ENCODE results near the gene SLC43A1.

SLC43A1 gene

DNA sequence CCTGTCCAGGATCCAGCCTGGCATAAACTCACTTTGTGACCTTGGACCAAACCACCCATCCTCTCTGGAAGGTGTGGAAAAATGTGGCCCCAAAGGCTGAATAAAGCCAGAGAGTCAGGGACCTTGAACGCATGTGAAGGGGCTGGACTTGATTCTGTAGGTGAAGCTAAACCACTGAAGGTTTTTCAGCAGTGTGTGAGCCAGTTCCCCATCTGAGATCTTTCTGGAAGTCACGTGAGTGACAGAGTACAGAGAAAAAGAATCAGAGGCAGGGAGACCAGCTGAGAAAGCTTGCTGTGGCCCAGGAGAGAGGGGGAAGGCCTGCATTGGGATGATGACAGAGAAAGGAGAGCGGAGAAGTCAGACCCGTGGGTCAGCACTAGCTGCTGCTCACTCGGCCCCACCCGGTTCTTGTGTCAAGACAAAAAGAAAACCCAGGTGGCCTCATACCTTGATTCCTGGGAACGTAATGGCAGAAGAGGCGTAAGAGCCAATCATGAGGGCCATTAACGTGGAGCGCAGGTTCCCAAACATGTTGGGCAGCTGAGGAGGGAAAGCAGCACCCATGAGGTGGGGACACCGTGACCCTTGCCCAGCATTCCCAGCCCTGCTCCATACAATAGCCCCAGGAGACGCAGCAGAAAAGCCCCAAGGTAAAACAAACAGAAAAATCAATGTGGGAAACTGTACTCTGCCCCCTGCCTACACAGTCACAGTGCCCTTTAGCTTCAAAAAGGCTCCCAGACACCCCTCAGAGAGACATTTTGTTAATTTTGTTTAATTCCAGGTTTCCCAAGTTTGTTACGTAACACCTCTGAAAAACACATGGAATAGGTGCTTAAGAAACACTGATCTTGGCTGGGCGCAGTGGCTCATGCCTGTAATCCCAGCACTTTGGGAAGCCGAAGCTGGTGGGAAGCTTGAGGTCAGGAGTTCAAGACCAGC, 17.9 kb downstream of the SLC43A1 start:
- DNase-seq = no peak

- no peak for DNase-seq
Observed at GRCh38 chr11:57496109-57496820, 19.2 kb downstream of the SLC43A1 start.

DNA sequence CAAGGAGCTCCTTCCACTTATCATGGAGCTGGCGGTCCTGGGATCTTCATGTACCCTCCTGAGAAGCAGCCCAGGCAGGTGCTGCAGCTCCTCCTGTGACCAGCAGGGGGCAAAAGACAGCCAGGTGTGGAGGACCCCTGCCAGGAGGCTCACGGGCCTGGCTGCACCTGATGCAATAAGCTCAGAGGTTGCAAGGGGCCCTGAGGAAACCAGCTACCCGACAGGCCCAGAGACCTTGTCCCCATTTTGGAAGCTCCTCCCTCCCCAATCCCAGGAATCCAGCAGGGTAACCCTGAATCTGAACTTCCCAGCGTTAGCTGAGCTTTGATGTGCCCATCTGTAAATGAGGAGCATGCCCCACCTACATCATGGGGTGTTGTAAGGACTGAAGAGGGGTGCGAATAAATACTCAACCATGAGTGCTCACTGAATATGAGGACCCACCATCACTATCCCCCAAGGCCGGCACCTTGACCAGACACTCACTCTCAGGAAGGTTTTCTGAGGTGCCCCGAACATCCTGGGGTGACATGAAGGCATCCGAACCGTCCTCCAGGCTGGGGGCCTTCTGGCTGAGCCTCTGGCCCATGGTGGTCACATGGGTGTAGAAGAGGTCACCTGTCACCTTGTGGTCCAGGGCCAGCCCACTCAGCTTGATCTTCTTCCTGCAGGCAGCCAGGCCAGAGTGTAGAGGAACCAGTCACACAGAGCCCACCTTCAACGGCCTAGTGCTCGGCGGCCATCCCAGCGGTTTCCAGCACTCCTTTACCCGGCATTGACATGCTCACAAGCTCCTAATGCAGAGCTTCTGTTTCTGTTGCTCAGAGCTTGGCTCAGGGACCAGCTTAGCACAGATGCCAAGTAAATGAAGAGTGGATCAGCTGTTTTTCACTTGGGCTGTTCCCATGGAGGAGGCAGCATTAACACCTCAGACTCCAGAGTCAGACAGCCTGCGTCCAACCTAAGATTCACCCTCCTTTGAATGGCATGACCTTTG, 21.7 kb downstream of the SLC43A1 start:
- peak; percentile 62 for DNase-seq

DNA sequence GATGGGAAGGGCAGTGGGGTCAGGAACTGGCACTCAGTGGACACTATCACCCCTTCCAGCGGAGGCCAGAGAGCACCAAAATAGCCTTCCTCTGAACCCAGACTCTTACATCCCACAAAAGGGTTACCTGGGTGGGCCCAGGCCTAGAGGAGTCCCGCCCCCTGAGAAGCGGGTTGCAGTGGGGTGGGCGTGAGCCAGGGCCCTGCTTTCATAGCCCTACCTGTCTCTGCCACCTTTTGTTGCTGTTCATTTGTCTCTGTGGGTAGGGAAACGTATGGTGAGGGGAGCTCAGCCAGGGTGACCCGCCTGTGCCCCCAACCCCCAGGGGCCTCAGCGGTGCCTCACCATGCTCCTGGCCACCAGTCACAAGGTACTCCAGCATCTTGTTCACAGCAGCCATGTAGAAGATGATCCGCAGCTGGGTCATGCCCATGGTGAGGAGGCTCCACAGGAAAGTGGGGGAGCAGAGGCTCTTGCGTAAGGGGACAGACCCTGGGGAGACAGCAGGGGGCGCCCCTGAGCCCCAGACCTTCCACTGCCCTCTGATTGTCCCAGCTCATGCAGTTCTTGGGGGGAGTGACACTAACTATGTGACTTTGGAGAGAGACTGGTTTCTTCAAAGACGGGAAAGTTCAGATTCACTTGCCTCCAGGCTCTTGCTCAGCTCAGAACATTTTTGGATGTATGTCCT, 24.0 kb downstream of the SLC43A1 start:
- peak; percentile 12 for DNase-seq

DNA sequence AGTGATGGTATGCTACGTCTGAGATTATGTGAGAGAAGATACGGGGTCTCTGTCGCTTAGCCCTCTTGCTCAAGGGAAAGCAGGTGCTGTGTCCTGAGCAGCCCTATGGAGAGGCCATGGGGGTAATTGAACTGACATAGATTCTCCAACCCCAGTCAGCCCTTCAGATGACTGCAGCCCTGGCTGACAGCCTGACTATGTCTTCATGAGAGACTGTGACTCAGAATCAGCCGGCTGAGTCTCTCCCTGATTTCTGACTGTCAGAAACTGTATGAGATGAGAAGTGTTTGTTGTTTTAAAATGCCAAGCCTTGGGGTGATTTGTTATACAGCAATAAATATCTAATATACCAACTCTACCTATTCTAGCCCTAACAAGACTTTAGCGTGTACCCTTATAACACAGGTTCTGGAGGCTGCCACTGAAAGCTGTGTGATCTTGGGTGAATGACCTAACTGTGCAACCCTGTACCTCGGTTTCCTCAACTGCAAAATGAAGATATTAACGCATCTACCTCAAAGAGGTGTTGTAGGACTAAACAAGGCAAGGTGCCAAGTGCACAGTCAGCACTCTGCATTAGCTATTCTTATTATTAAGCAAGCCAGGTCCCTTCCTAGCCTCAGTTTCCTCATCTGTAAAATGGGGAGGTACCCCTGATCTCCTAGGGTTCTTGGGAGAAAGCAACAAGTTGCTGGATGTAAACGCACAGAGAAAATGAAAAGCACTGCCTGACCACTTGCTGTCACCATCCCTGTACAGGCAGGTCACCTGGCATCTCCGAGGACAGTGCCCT, 24.9 kb downstream of the SLC43A1 start:
- no peak for DNase-seq

DNA sequence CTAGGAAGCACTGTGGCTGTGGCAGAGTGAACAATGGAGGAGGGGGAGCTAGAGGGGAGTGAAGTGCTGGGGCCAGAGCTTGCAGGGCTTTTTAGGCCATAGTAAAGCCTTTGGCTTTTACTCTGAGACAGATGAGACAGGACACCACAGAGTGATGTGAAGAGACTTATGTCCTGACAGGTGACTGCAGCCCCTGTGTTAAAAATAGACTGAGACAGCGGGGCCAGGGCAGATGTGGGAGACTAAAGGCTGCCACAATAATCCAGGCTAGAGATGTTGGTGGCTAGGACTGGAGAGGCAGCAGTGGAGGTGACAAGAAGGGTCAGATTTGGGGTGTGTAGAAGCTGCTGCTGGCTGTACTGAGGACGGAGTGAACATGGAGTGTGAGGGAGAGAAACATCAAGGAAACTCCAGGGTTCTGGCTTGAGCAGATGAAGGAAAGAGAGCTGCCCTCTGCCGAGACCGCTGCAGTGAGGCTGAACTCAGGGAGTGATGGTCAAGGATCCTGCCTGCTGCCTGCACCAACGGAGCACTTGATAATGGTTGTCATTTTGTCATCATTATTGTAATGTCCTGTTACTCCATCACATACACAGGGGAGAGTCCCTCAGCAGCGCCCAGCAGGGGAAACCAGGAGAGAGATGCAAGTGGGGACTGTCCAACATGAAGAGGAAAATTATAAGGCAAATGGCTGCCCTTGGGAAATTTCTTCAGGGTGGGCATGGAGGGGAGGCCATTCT, 27.4 kb downstream of the SLC43A1 start:
- no peak for DNase-seq

- DNase-seq = no peak
Observed at GRCh38 chr11:57487021-57487778, 28.3 kb downstream of the SLC43A1 start.

DNA sequence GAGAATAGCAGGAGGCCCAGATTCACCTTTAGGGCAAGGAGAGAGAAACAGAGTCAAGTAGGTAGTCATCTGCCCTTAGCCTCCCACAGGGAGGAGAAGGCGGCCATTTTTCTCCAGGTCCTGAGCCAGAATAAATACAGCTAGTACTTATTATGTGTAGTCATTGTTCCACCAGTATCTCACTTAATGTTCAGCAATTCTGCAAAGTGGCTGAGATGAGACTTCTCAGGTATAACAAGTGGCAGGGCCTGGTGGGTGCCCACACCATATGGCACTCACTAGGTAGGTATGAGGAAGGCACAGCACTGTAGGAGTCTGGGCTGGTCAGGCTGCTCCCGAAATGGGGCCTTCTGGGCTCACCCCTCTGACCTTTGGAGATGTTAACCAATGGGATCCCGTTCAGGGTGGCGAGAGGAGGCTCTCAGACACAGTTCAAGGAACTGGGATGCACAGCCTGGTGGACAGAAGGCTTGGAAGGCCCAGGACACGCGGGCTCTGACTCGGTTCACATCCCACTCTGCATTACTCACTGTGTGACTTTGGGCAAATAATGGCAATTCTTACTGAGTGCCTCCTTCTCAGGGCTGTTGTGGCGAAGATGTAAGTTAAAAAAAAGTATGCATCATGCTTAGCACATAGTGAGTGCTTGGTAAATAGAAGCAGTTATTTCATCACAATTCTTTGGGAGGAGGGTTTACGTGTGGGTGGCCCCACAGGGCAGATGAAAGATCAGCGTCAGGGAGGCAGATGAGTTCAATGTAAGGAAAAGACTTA, 30.1 kb downstream of the SLC43A1 start:
- DNase-seq = no peak

DNA sequence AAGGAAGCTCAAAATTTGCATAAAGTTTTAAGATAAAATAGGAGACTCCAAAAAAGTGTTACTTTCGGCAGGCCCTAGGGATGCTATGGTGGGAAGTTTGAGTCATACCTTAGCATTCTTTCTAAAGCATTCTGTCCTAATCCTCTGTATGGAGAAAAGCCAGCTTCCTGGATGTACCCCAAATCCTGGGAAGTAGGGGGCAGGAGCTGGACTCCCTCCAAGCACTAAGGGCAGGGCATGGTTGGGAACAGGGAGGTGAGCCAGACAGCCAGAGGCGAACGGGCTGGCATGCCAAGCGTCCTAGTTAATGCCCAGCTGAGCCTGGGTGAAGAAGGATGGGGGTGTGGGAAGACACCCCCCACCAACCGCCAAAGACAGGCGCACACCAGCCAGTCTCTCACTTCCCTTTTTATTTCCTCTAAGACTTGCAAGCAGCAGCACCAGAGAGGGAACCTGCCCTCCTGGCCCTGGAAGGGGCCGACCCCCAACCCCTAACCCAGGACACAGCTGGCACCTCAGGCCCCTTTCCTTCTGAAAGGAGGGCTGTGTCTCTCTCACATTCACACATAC, 31.3 kb downstream of the SLC43A1 start:
- DNase-seq = no peak

- DNase-seq = no peak
Observed at GRCh38 chr11:57483562-57483918, 32.0 kb downstream of the SLC43A1 start.

GRCh38 chr11:57482782-57483561, 32.5 kb downstream of the SLC43A1 start:
- DNase-seq = peak; percentile 10

DNA sequence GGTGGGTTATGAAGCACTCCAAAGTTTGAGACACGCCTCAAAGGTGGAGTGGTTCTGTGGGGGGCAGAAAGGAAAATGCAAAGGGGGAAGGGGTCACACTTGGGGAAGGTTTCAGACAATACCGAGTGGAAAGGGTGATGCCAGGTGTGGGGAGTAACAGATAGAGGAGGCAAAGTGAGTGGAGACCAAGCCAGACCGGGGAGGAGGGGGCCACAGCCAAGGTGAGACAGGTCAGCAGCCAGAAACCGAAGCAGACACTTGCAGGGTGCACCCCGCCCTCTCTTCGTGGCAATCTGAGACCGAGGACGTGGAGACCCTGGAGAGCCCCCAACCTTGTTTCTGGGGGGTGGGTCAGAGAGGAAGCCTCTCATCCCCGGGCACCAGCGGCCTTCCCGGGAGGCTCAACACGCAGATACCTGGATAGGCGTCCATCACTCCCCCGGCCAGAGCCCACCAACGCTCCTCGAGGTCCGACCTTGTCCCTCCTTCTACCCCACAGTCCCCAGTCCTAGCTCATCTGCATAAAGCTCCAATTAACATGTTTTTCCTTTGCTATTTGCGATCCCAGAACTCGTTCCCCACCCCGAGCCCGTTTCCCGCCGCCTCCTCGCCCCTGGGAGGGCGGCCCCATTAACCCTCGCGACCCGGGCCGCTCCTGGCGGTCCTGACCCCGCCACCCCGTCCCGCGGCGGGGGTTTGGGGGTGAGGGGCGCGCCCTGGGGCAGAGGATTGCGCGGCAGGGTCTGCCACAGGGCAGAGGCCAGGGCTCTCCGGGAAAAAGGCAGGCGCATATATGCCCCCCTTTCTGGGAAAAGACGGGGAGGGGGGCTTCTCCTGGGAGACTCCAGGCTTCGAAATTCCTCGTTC, 33.4 kb downstream of the SLC43A1 start:
- DNase-seq = no peak

- DNase-seq = no peak
Observed at GRCh38 chr11:57481315-57481714, 34.2 kb downstream of the SLC43A1 start.

DNA sequence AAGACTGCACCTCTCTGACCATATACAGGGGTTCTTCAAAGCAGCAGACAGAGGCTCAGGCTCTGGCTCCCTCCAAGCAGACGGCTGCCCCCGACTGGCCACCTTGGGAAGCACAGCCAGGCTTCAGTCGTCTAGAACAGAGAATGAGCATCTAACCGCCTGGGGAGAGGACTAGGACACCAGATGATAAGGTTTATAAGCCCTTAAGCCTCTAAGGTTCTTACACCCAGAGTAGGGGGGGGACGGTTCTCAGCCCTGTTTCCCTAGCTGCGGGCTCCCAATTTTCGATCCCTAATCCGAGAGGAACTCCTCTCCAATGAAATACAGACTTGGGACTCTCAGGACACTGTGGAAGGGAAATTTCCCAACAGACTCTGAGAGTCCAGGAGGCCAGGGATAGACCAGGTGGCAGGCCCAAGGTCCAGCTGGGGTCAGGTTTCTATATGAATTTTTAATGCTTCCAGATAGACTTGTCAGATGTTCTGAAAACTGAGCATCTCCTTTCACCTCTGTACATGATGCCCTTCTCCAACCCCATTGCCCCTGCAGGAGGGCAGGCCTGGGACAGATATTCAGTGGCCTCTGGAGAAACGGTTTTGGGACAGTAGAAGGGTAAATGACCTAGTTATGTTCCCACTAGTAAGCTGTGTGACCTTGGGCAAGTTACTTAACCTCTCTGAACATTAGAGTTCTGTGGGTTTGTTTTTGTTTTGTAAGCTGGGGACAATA, 34.9 kb downstream of the SLC43A1 start:
- peak; percentile 47 for DNase-seq

GRCh38 chr11:57479911-57480310, 35.6 kb downstream of the SLC43A1 start:
- no peak for DNase-seq

- DNase-seq = no peak
Observed at GRCh38 chr11:57479021-57479663, 36.4 kb downstream of the SLC43A1 start.

Measured in activated effector memory CD4-positive, alpha-beta T cell treated with Interleukin-2 at 50 U/mL for 16 hours (primary cell).